Activated effector memory CD4-positive, alpha-beta T cell treated with Interleukin-2 at 50 U/mL for 16 hours (primary cell): ENCODE data around the gene CCR3.

Experiments
- DNase-seq: peaks from one replicate; pipeline ENCODE4 v3.0.0-alpha.2; 2020

CCR3 gene

GRCh38 chr3:46299608-46300460 is 57.6 kb downstream of the CCR3 start:
- DNase-seq = no peak

- no peak for DNase-seq
Observed at GRCh38 chr3:46300461-46300789, 58.2 kb downstream of the CCR3 start.

GRCh38 chr3:46301122-46301835 is 59.0 kb downstream of the CCR3 start:
- DNase-seq = no peak

DNA sequence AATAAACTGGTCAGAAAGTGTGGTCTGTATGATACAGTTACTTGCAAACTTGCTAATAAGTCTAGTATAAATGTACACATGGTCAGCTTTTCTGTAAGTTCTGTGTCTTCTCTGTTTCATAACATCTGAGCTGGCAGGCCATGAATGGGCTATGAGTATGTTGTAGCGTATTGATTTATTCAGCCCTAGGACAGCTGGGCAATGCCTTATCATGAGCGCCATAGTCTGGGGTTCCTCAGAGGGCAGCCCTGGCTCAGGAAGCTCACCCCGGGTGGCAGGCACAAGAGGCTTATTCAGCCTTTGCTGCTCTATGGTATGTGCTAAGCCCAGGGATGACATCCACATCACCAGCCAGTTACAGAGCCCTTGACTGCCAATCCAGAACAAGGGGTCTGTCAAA is 61.0 kb downstream of the CCR3 start:
- no peak for DNase-seq

DNA sequence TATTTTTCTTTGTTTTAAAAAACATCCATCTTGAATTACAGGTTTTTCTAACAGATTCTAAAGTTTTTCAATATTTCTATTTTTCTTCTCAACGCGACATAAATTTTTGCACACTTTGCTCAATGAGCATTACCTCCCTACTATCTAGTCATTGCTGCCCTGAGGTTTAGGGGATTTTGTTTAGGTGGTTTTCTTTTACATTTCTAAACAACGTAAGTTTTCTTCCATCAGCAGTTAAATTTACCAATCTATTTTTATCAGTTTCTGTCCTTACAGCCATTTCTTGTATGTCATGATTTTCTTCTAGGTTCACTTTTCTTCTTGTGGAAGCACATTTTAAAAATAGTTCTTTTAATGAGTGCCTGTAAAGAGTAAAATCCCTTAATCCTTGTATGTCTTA is 62.5 kb downstream of the CCR3 start:
- no peak for DNase-seq

DNA sequence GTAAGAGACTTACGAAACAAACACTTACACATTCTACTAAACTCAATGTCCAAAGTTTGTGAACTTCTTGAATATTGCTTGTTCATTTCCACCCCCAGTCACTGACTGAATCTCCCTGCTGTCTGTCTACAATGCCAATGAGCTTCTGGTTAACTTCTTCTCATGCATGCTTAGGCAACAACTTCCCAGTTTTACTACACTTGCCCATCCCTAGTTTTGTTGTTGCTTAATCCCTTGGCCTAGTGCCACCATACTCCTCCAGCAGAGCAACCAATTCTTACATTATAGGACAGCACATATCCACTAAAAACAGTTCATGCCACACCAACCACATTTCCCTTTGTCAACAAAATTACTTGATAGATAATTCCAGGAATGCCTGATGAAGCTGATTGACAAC is 70.7 kb downstream of the CCR3 start:
- DNase-seq = no peak

- no peak for DNase-seq
Observed at GRCh38 chr3:46314517-46314916, 72.3 kb downstream of the CCR3 start.

GRCh38 chr3:46316206-46316605 is 73.9 kb downstream of the CCR3 start:
- no peak for DNase-seq
